Activated CD4-positive, alpha-beta memory T cell treated with anti-CD3 and anti-CD28 coated beads, Interleukin-2, amount 10 ng/mL, durations not matched to agents 7 days and 5 days (primary cell): ENCODE data around the gene SLC6A2. TPM values are rescaled to one million over a fixed set of nuclear protein-coding genes. Genes with fewer than 3 reads are reported as not detected.

ENCODE experiments used
- CTCF ChIA-PET: fragments of 350-600 bp; sonication (Branson Sonifier 250); formaldehyde crosslinking; loops from one replicate; lab custom pipeline; 2021; ENCODE audit warnings: antibody characterized with exemption, inconsistent platforms; lab: Charles Lee
- POLR2A ChIA-PET: fragments of 350-600 bp; sonication (Branson Sonifier 250); formaldehyde crosslinking; loops from one replicate; lab custom pipeline; 2021; ENCODE audit warnings: antibody characterized with exemption; lab: Charles Lee
- DNase-seq: peaks from one replicate; pipeline ENCODE4 v3.0.0-alpha.2; 2020
- H3K27ac Mint-ChIP-seq: one replicate; pipeline ENCODE4 v1.8.0; 2021; ENCODE audit warnings: mild to moderate bottlenecking, mixed read lengths
- H3K27me3 Mint-ChIP-seq: one replicate; pipeline ENCODE4 v1.8.0; 2021; ENCODE audit warnings: mixed read lengths
- H3K36me3 Mint-ChIP-seq: one replicate; pipeline ENCODE4 v1.8.0; 2021; ENCODE audit warnings: low read depth, mixed read lengths
- H3K4me1 Mint-ChIP-seq: one replicate; pipeline ENCODE4 v1.8.0; 2021; ENCODE audit warnings: mixed read lengths
- H3K4me3 Mint-ChIP-seq: one replicate; pipeline ENCODE4 v1.8.0; 2021; ENCODE audit warnings: mild to moderate bottlenecking, mixed read lengths
- H3K9me3 Mint-ChIP-seq: one replicate; pipeline ENCODE4 v1.8.0; 2021; ENCODE audit warnings: mixed read lengths
- total RNA-seq, 2 experiments: library from RNA; stranded (reverse); gene quantifications; one replicate each; pipeline ENCODE4 v1.2.3, GENCODE V29; 2021

Gene SLC6A2
- total RNA-seq, 2 experiments from 2014 or later, result not detected

DNA sequence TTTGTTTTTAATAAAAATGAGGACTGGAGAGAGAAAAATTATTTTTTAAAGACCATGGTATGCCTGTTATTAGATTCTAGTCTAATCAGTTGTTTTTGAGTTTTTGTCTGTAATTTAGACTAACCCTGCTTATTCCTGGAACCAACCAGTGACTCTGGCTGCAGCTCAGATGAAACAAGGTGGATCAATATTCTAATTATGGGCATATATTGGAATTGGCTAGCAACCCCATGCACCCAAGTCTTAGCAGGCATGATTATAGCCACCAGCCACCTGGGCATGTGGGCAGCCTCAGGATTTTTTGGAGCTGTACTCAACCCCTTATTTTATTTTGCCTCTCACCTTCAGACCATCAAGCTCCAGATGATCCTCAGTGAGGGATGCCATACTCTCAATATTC is 21.6 kb upstream of the SLC6A2 start:
- Mint-ChIP-seq H3K27ac (no peak overlapping the region), H3K4me1 (no peaks in the 10 kb centered on the region), H3K27me3 (peaks cover 8% of the 10 kb centered on the region), H3K9me3 (no peaks in the 10 kb centered on the region), H3K4me3 (no peak overlapping the region), H3K36me3 (no peaks in the 10 kb centered on the region)
- ChIA-PET POLR2A (no interaction called here), CTCF (no interaction called here)
- DNase-seq, result no peak

DNA sequence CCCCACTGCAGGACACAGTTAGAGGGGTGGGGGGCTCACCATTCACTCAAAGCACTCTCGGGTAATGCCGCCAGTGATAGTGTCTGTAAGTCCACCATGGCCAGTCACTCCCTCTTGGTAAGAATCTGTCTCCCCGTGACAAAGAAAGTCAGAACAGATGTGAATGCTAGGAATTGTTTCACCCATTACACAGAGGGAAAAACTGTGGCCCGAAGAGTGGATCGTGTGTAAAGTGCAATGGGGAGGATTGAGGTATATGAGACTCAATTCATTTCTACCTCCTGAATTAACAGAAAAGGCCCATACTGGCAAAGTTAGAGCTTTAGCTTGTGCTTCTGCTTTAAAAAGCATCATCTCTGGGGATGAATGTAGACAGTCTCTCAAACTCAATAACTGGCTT is 17.5 kb upstream of the SLC6A2 start:
- no peak overlapping the region for H3K4me3 Mint-ChIP-seq
- CTCF ChIA-PET, result no interaction called here

GRCh38 chr16:55640701-55641327 is 15.0 kb upstream of the SLC6A2 start:
- Mint-ChIP-seq H3K4me3 (no peak overlapping the region), H3K4me1 (no peaks in the 10 kb centered on the region), H3K27me3 (peaks cover 6% of the 10 kb centered on the region), H3K27ac (no peak overlapping the region), H3K36me3 (no peaks in the 10 kb centered on the region), H3K9me3 (no peaks in the 10 kb centered on the region)
- DNase-seq, result no peak
- CTCF ChIA-PET, result no interaction called here
- POLR2A ChIA-PET, result no interaction called here

More for the DNA sequence above, 17.5 kb upstream of the SLC6A2 start:
- H3K27ac Mint-ChIP-seq, result no peak overlapping the region
- no peaks in the 10 kb centered on the region for H3K9me3 Mint-ChIP-seq
- H3K4me1 Mint-ChIP-seq, result no peaks in the 10 kb centered on the region
- no peaks in the 10 kb centered on the region for H3K36me3 Mint-ChIP-seq
- DNase-seq, result no peak
- H3K27me3 Mint-ChIP-seq, result peaks cover 6% of the 10 kb centered on the region
- POLR2A ChIA-PET, result no interaction called here

GRCh38 chr16:55641430-55642056 is 14.2 kb upstream of the SLC6A2 start:
- Mint-ChIP-seq H3K36me3 (no peaks in the 10 kb centered on the region), H3K4me1 (no peaks in the 10 kb centered on the region), H3K4me3 (no peak overlapping the region), H3K9me3 (no peaks in the 10 kb centered on the region), H3K27ac (no peak overlapping the region), H3K27me3 (peaks cover 2% of the 10 kb centered on the region)
- no peak for DNase-seq
- CTCF ChIA-PET, result no interaction called here
- POLR2A ChIA-PET, result no interaction called here

GRCh38 chr16:55642611-55643010 is 13.2 kb upstream of the SLC6A2 start:
- Mint-ChIP-seq H3K4me1 (no peaks in the 10 kb centered on the region), H3K36me3 (no peaks in the 10 kb centered on the region)
- CTCF ChIA-PET, result no interaction called here

GRCh38 chr16:55643161-55643970 is 12.4 kb upstream of the SLC6A2 start:
- Mint-ChIP-seq H3K27me3 (no peaks in the 10 kb centered on the region), H3K4me1 (no peaks in the 10 kb centered on the region), H3K36me3 (no peaks in the 10 kb centered on the region), H3K4me3 (no peak overlapping the region), H3K27ac (no peak overlapping the region), H3K9me3 (no peaks in the 10 kb centered on the region)
- ChIA-PET CTCF (no interaction called here), POLR2A (no interaction called here)
- DNase-seq, result no peak

More at GRCh38 chr16:55642611-55643010, 13.2 kb upstream of the SLC6A2 start:
- POLR2A ChIA-PET, result no interaction called here
- Mint-ChIP-seq H3K4me3 (no peak overlapping the region), H3K9me3 (no peaks in the 10 kb centered on the region), H3K27ac (no peak overlapping the region), H3K27me3 (no peaks in the 10 kb centered on the region)
- no peak for DNase-seq

DNA sequence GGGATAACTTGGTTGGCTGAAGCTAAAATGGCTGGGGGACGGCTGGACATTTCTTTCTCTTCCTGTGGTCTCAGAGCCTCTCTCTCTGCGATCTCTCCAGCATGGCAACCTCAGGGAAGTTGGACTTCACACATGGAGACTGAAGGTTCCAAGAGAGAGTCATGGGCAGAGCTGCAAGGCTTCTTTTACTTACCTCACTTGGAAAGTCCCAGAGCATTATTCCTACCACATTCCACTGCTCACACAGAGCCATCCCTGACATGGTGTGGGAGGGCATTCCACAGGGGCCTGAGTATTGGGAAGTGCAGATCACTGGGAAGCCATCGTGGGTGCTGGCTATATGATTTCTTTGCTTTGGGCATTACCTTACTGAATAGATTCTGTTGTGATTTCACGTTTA is 9.8 kb upstream of the SLC6A2 start:
- no peak for DNase-seq
- no peaks in the 10 kb centered on the region for H3K4me1 Mint-ChIP-seq
- H3K4me3 Mint-ChIP-seq, result no peak overlapping the region
- POLR2A ChIA-PET, result no interaction called here
- H3K36me3 Mint-ChIP-seq, result no peaks in the 10 kb centered on the region
- CTCF ChIA-PET, result no interaction called here
- peaks cover 7% of the 10 kb centered on the region for H3K27me3 Mint-ChIP-seq
- no peak overlapping the region for H3K27ac Mint-ChIP-seq
- no peaks in the 10 kb centered on the region for H3K9me3 Mint-ChIP-seq

DNA sequence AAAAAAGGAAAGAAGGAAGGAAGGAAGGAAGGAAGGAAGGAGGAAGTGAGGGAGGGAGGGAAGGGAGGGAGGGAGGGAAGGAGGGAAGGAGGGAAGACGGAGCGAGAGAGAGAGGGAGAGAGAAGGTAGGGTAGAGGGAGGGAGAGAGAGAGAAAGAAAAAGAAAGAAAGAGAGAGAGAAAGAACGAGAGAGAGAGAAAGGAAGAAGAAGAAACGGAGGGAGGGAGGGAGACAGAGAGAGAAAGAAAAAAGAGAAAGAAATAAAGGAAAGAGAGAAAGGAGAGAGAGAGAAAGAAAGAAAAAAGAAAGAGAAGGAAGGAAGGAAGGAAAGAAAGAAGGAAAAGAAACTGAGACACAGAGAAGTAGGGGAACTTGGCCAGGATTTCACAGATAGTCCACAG is 8.4 kb upstream of the SLC6A2 start:
- H3K36me3 Mint-ChIP-seq, result no peaks in the 10 kb centered on the region
- no peaks in the 10 kb centered on the region for H3K4me1 Mint-ChIP-seq
- H3K4me3 Mint-ChIP-seq, result no peak overlapping the region
- no peak for DNase-seq
- ChIA-PET POLR2A (no interaction called here), CTCF (interaction anchor here (1.0 kb wide), 1 partner anchor 12 kb away, joined by 3 read pairs; no protein-coding TSS in a partner anchor)
- no peaks in the 10 kb centered on the region for H3K9me3 Mint-ChIP-seq
- H3K27me3 Mint-ChIP-seq, result peaks cover 9% of the 10 kb centered on the region
- no peak overlapping the region for H3K27ac Mint-ChIP-seq

- Mint-ChIP-seq H3K9me3 (no peaks in the 10 kb centered on the region), H3K4me3 (no peak overlapping the region), H3K4me1 (no peaks in the 10 kb centered on the region), H3K36me3 (no peaks in the 10 kb centered on the region), H3K27ac (no peak overlapping the region), H3K27me3 (peaks cover 9% of the 10 kb centered on the region)
- DNase-seq, result no peak
- POLR2A ChIA-PET, result no interaction called here
- CTCF ChIA-PET, result interaction anchor here (1.0 to 1.1 kb wide), 2 partner anchors 11 to 183 kb away, joined by 3 to 4 read pairs; no protein-coding TSS in a partner anchor
Measured at GRCh38 chr16:55647798-55648197, 8.0 kb upstream of the SLC6A2 start.

GRCh38 chr16:55651841-55652824 is 3.7 kb upstream of the SLC6A2 start:
- H3K27me3 Mint-ChIP-seq, result peaks cover 13% of the 10 kb centered on the region
- ChIA-PET CTCF (no interaction called here), POLR2A (no interaction called here)
- H3K9me3 Mint-ChIP-seq, result no peaks in the 10 kb centered on the region
- DNase-seq, result no peak
- H3K27ac Mint-ChIP-seq, result no peak overlapping the region
- no peaks in the 10 kb centered on the region for H3K4me1 Mint-ChIP-seq
- H3K4me3 Mint-ChIP-seq, result no peak overlapping the region
- no peaks in the 10 kb centered on the region for H3K36me3 Mint-ChIP-seq

DNA sequence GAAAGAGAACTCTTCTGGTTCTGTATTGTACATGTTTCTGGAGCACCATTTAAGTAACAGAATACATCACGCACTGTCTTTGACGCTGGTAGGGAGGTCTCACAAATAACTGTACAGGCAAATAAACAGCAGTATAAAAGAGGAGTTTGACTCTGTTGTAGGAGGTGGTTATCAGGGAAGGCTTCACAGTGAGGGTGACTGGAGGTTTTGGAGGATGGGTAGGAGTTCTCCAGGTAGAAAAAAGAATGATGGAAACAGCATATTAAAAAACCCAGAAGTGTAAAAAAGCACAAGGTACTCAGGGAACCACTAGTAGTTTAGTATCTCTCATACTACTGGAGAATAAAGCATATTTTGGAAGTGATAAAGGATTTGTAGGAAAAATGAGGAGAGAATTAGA is 2.7 kb upstream of the SLC6A2 start:
- no peak for DNase-seq
- Mint-ChIP-seq H3K9me3 (no peaks in the 10 kb centered on the region), H3K4me1 (no peaks in the 10 kb centered on the region), H3K36me3 (no peaks in the 10 kb centered on the region), H3K27me3 (peaks cover 18% of the 10 kb centered on the region), H3K27ac (no peak overlapping the region), H3K4me3 (no peak overlapping the region)
- ChIA-PET CTCF (no interaction called here), POLR2A (no interaction called here)

DNA sequence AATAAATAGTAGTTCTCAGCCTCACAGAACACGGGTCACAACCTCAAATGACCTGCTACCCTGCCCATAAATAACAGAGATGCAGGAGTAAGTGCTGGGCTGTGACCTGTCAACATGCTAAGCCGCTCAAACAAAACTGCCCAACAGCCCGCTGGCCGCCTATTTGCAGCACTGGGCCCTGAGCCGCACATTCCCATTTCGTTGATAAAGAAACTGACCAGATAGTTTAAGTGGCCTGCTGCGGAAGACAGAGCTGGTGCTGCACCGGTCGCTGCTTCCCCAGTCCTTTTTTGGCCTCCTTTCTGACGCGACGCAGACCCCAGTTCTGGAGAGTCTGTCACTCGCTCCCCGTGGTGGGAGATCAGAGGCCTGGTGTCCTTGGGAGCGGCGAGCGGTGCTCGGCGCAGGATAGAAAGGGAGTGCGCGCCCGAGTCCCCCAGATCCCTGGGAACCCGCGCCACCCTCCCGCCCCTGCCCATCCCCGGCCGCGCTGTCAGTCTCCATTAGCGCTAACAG is 349 bp upstream of the SLC6A2 start:
- H3K36me3 Mint-ChIP-seq, result no peaks in the 10 kb centered on the region
- no peak overlapping the region for H3K27ac Mint-ChIP-seq
- H3K4me3 Mint-ChIP-seq, result no peak overlapping the region

More for the DNA sequence above, 349 bp upstream of the SLC6A2 start:
- H3K4me1 Mint-ChIP-seq, result no peaks in the 10 kb centered on the region
- POLR2A ChIA-PET, result no interaction called here
- peaks cover 13% of the 10 kb centered on the region for H3K27me3 Mint-ChIP-seq
- H3K9me3 Mint-ChIP-seq, result no peaks in the 10 kb centered on the region
- DNase-seq, result no peak
- CTCF ChIA-PET, result no interaction called here
